ENCODE results near the gene HTR3D.
"Not testable (repeated sequence)": the region's sequence is repeated elsewhere in the genome, so short reads cannot be mapped to it uniquely, and the experiment has no call there.

HTR3D gene

GRCh38 chr3:184068344-184068743, 36.8 kb downstream of the HTR3D start:
- DNase-seq (ENCODE audit: low spot score) = no peak

- DNase-seq (ENCODE audit: low spot score) = not testable (repeated sequence)
Observed at GRCh38 chr3:184071142-184071541, 39.6 kb downstream of the HTR3D start.

GRCh38 chr3:184073621-184074020, 42.1 kb downstream of the HTR3D start:
- DNase-seq (ENCODE audit: low spot score) = no peak

- DNase-seq (ENCODE audit: low spot score) = no peak
Observed at GRCh38 chr3:184075901-184076300, 44.4 kb downstream of the HTR3D start.

GRCh38 chr3:184077881-184078280, 46.3 kb downstream of the HTR3D start:
- DNase-seq (ENCODE audit: low spot score) = no peak

- no peak for DNase-seq (ENCODE audit: low spot score)
Observed at GRCh38 chr3:184078851-184079250, 47.3 kb downstream of the HTR3D start.

- no peak for DNase-seq (ENCODE audit: low spot score)
Observed at GRCh38 chr3:184081116-184081830, 49.7 kb downstream of the HTR3D start.

GRCh38 chr3:184082034-184082433, 50.5 kb downstream of the HTR3D start:
- no peak for DNase-seq (ENCODE audit: low spot score)

GRCh38 chr3:184082465-184082864, 50.9 kb downstream of the HTR3D start:
- no peak for DNase-seq (ENCODE audit: low spot score)

GRCh38 chr3:184085389-184085852, 53.9 kb downstream of the HTR3D start:
- DNase-seq (ENCODE audit: low spot score) = no peak

Data from SW480 (cell line).